Stimulated activated naive B cell treated with anti-CD40 and anti-IgM and Interleukin-4, amounts not matched to agents 10 μg/mL and 1 μg/mL and 100 μg/mL, for 72 hours (primary cell): ENCODE data around the gene ALK.
A peak's percentile ranks its signal among the peaks of the same experiment; 100 is the strongest.

Experiments used
- ATAC-seq, 2 donors: fragments of 150-1000 bp; cut with Tn5 transposase; replicated peaks; 2 replicates each; pipeline ENCODE4 v1.10.0; 2021; ENCODE audit warnings: moderate library complexity in 1 of 2
- DNase-seq: peaks from one replicate; pipeline ENCODE4 v3.0.0; 2021
- H3K27ac Mint-ChIP-seq: one replicate; pipeline ENCODE4 v1.8.0; 2022; ENCODE audit warnings: mild to moderate bottlenecking, mixed read lengths
- H3K27me3 Mint-ChIP-seq, 2 donors: one replicate each; pipeline ENCODE4 v1.8.0; 2022; ENCODE audit warnings: mixed read lengths in 2 of 2
- H3K36me3 Mint-ChIP-seq, 2 donors: one replicate each; pipeline ENCODE4 v1.8.0; 2022; ENCODE audit warnings: mixed read lengths in 2 of 2, mild to moderate bottlenecking in 1 of 2
- H3K4me1 Mint-ChIP-seq, 2 donors: one replicate each; pipeline ENCODE4 v1.8.0; 2022; ENCODE audit warnings: mixed read lengths in 2 of 2, mild to moderate bottlenecking in 1 of 2
- H3K4me3 Mint-ChIP-seq, 2 donors: one replicate each; pipeline ENCODE4 v1.8.0; 2022; ENCODE audit warnings: mild to moderate bottlenecking in 2 of 2, mixed read lengths in 2 of 2, moderate library complexity in 1 of 2
- H3K9me3 Mint-ChIP-seq, 2 donors: one replicate each; pipeline ENCODE4 v1.8.0; 2022; ENCODE audit warnings: mixed read lengths in 2 of 2, mild to moderate bottlenecking in 1 of 2

Gene ALK

GRCh38 chr2:29660201-29660600 lies 261.2 kb downstream of the ALK start:
- Mint-ChIP-seq H3K9me3 (no peaks in the 10 kb centered on the region), H3K4me1 (no peaks in the 10 kb centered on the region), H3K27me3 (peaks cover 0 to 8% of the 10 kb centered on the region in 2 donors), H3K4me3 (no peak overlapping the region), H3K27ac (peak overlapping the region; percentile 15), H3K36me3 (no peaks in the 10 kb centered on the region)
- DNase-seq (no peak), ATAC-seq (no peak)

- Mint-ChIP-seq H3K4me3 (no peak overlapping the region), H3K9me3 (no peaks in the 10 kb centered on the region), H3K27me3 (peaks cover 0 to 11% of the 10 kb centered on the region in 2 donors), H3K36me3 (no peaks in the 10 kb centered on the region), H3K4me1 (no peaks in the 10 kb centered on the region), H3K27ac (no peak overlapping the region)
- DNase-seq (no peak), ATAC-seq (no peak)
Measured at GRCh38 chr2:29659178-29659577, 262.2 kb downstream of the ALK start.

GRCh38 chr2:29657674-29658073 lies 263.7 kb downstream of the ALK start:
- Mint-ChIP-seq H3K27me3 (peaks cover 5 to 11% of the 10 kb centered on the region in 2 donors), H3K9me3 (no peaks in the 10 kb centered on the region), H3K27ac (no peak overlapping the region), H3K4me3 (no peak overlapping the region), H3K4me1 (no peaks in the 10 kb centered on the region), H3K36me3 (no peaks in the 10 kb centered on the region)
- DNase-seq (no peak), ATAC-seq (no peak)

- Mint-ChIP-seq H3K4me1 (no peaks in the 10 kb centered on the region), H3K9me3 (no peaks in the 10 kb centered on the region), H3K4me3 (no peak overlapping the region), H3K36me3 (no peaks in the 10 kb centered on the region), H3K27me3 (peaks cover 5 to 11% of the 10 kb centered on the region in 2 donors), H3K27ac (no peak overlapping the region)
- DNase-seq, result no peak
- ATAC-seq, result no peak
Measured at GRCh38 chr2:29655391-29656086, 265.8 kb downstream of the ALK start.

GRCh38 chr2:29650631-29651097 lies 270.7 kb downstream of the ALK start:
- Mint-ChIP-seq H3K9me3 (peaks cover 18 to 22% of the 10 kb centered on the region in 2 donors), H3K36me3 (no peaks in the 10 kb centered on the region), H3K4me1 (no peaks in the 10 kb centered on the region), H3K27ac (no peak overlapping the region), H3K4me3 (no peak overlapping the region), H3K27me3 (peaks cover 5% of the 10 kb centered on the region in 2 donors)
- DNase-seq (no peak), ATAC-seq (no peak)

DNA sequence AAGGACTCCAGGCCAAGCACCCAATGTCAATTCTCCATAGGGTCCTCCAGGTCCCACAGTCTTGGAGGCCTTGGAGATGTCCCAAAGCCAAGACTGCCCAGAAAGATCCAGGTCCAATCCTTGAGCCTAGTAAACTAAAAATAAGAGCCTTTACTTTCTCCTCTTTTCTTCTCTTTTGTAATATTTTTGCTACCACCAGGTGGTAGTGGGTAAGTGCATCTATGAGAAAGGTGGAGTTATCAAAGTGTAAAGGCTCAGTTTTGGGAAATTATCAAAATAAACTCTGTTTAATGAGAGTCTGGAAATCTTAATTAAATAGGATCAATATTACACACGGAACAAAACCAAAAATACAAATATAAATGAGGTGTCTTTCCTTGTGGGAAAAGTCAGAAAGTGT lies 276.4 kb downstream of the ALK start:
- H3K4me3 Mint-ChIP-seq, result no peak overlapping the region
- H3K4me1 Mint-ChIP-seq, result no peaks in the 10 kb centered on the region
- ATAC-seq (no peak), DNase-seq (no peak)
- H3K27me3 Mint-ChIP-seq, result peaks cover 0 to 4% of the 10 kb centered on the region in 2 donors
- no peak overlapping the region for H3K27ac Mint-ChIP-seq
- no peaks in the 10 kb centered on the region for H3K36me3 Mint-ChIP-seq
- H3K9me3 Mint-ChIP-seq, result peaks cover 19 to 23% of the 10 kb centered on the region in 2 donors

DNA sequence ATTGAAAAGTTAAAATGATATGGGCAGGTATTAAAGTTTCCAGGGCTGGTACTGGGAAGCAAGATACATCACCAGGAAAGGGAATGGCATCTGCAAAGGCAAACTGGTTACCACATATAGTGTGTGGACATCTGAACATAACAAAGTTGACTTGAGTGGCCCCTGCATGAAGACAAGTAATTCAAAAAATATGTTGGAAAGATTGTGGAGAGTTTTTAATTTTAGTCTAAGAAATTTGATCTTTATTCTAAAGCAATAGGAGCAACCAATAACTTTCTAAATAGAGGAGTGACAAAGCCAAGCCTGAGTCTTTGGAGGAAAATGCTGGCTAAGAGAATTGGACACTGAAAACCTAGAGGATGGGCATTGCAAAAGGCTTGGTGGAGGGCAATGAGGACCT lies 278.2 kb downstream of the ALK start:
- peaks cover 0 to 4% of the 10 kb centered on the region in 2 donors for H3K27me3 Mint-ChIP-seq
- ATAC-seq (no peak), DNase-seq (no peak)
- no peak overlapping the region for H3K4me3 Mint-ChIP-seq
- H3K36me3 Mint-ChIP-seq, result no peaks in the 10 kb centered on the region
- H3K9me3 Mint-ChIP-seq, result peaks cover 8 to 10% of the 10 kb centered on the region in 2 donors
- no peaks in the 10 kb centered on the region for H3K4me1 Mint-ChIP-seq
- no peak overlapping the region for H3K27ac Mint-ChIP-seq

DNA sequence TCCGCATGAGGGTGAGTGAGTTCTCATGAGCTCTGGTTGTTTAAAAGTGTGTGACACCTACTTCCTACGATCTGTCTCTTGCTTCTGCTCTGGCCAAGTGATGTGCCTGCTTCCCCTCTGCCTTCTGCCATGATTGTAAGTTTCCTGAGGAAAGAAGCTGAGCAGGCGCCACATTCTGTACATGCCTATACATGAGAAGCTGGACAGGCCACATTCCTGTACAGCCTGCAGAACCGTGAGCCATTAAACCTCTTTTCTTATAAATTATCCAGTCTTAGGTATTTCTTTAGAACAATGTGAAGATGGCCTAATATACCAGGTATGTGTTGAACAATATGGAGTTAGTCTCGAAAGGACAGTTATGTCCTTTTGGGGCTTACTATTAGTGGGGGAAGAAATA lies 281.0 kb downstream of the ALK start:
- H3K9me3 Mint-ChIP-seq, result no peaks in the 10 kb centered on the region
- no peak overlapping the region for H3K4me3 Mint-ChIP-seq
- H3K4me1 Mint-ChIP-seq, result no peaks in the 10 kb centered on the region
- H3K27ac Mint-ChIP-seq, result no peak overlapping the region
- no peaks in the 10 kb centered on the region for H3K36me3 Mint-ChIP-seq
- DNase-seq, result no peak
- peaks cover 7 to 10% of the 10 kb centered on the region in 2 donors for H3K27me3 Mint-ChIP-seq
- no peak for ATAC-seq

DNA sequence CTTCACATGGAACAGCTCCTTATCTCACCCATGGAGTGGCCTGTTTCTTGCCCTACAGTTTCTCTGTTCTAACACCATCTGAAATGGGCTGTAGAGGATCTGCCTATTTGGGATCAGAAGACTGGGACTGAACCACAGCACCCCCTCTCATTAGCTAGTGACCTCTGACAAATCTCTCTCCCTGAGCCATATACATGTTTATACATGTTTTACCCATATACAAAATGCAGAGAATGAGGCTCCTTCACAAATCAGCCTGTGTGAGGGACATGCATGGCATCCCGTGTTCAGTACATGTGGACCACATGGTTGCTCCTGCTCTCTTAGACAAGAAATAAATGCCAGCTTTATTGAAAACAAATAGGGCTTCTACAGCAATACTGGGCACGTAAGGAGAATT lies 282.7 kb downstream of the ALK start:
- H3K4me3 Mint-ChIP-seq, result no peak overlapping the region
- peaks cover 10% of the 10 kb centered on the region in 2 donors for H3K27me3 Mint-ChIP-seq
- no peaks in the 10 kb centered on the region for H3K9me3 Mint-ChIP-seq
- no peak for DNase-seq
- no peaks in the 10 kb centered on the region for H3K36me3 Mint-ChIP-seq
- H3K4me1 Mint-ChIP-seq, result no peaks in the 10 kb centered on the region
- no peak for ATAC-seq
- H3K27ac Mint-ChIP-seq, result no peak overlapping the region

- Mint-ChIP-seq H3K36me3 (no peaks in the 10 kb centered on the region), H3K27me3 (peaks cover 10 to 11% of the 10 kb centered on the region in 2 donors), H3K9me3 (no peaks in the 10 kb centered on the region), H3K4me3 (no peak overlapping the region), H3K27ac (no peak overlapping the region), H3K4me1 (no peaks in the 10 kb centered on the region)
- DNase-seq (no peak), ATAC-seq (no peak)
Measured at GRCh38 chr2:29634916-29635315, 286.5 kb downstream of the ALK start.

GRCh38 chr2:29632018-29632417 lies 289.4 kb downstream of the ALK start:
- DNase-seq, result no peak
- no peaks in the 10 kb centered on the region for H3K36me3 Mint-ChIP-seq
- no peak overlapping the region for H3K27ac Mint-ChIP-seq
- H3K9me3 Mint-ChIP-seq, result no peaks in the 10 kb centered on the region
- H3K4me1 Mint-ChIP-seq, result no peaks in the 10 kb centered on the region
- ATAC-seq, result no peak
- H3K27me3 Mint-ChIP-seq, result peaks cover 11 to 15% of the 10 kb centered on the region in 2 donors
- no peak overlapping the region for H3K4me3 Mint-ChIP-seq

GRCh38 chr2:29629495-29629894 lies 291.9 kb downstream of the ALK start:
- Mint-ChIP-seq H3K27ac (no peak overlapping the region), H3K36me3 (no peaks in the 10 kb centered on the region), H3K27me3 (peaks cover 7 to 8% of the 10 kb centered on the region in 2 donors), H3K4me1 (no peaks in the 10 kb centered on the region), H3K4me3 (no peak overlapping the region), H3K9me3 (peaks cover 0 to 1% of the 10 kb centered on the region in 2 donors)
- no peak for ATAC-seq
- no peak for DNase-seq

DNA sequence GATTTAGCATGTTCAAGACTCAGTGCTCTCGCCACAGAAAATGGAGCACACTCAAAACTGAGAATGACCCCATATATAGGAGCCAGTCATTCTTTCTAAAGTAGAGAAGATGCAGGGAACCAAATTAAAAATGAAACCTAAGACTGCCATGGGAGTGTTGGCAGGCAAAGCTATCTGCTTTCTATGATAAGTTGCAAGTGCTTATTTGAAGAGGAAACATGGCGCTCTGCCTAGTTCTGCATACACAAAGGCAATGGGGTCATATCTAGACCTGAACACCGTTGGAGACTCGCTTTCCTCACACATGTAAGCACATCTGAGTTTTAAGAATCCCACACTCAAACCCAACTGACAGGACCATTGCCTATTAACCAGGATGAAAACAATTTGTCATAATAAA lies 292.5 kb downstream of the ALK start:
- H3K36me3 Mint-ChIP-seq, result no peaks in the 10 kb centered on the region
- DNase-seq (no peak), ATAC-seq (no peak)
- H3K9me3 Mint-ChIP-seq, result peaks cover 0 to 1% of the 10 kb centered on the region in 2 donors
- peaks cover 8 to 13% of the 10 kb centered on the region in 2 donors for H3K27me3 Mint-ChIP-seq
- no peak overlapping the region for H3K4me3 Mint-ChIP-seq
- H3K27ac Mint-ChIP-seq, result no peak overlapping the region
- no peaks in the 10 kb centered on the region for H3K4me1 Mint-ChIP-seq

DNA sequence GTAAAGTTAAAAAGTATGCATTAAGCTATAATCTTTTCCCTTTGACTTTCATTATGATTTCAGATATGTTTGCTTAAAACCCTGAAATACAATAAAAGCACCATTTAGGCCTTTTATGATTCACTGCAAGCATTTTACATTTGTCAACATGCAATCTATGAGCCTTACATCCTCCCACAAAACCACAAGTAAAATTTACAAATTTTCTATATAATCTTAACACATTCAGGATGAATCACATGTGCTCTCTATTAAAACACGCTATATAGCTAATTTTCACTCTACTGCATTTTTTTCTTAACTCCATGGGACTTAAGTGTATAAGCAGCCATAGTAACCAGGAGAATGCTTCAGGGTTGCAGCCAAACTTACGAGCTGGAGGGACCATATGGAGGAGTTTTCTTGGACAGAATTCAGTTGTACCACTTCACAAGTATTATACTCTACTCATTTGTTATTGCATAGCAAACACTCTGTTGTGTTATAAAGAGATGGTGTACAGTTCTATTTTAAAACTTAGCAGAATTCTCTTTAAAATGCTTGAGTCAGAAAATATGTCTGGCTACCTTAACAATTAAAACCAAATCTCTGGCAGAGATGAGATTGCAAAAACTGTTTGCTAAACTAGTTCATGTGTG lies 293.2 kb downstream of the ALK start:
- Mint-ChIP-seq H3K27me3 (peaks cover 8 to 13% of the 10 kb centered on the region in 2 donors), H3K4me1 (no peaks in the 10 kb centered on the region), H3K4me3 (no peak overlapping the region), H3K9me3 (peaks cover 0 to 1% of the 10 kb centered on the region in 2 donors), H3K27ac (no peak overlapping the region), H3K36me3 (no peaks in the 10 kb centered on the region)
- ATAC-seq, result no peak
- DNase-seq, result no peak

GRCh38 chr2:29627279-29627711 lies 294.1 kb downstream of the ALK start:
- Mint-ChIP-seq H3K27me3 (peaks cover 8 to 13% of the 10 kb centered on the region in 2 donors), H3K4me3 (no peak overlapping the region), H3K27ac (no peak overlapping the region), H3K4me1 (no peaks in the 10 kb centered on the region), H3K36me3 (no peaks in the 10 kb centered on the region), H3K9me3 (peaks cover 1 to 4% of the 10 kb centered on the region in 2 donors)
- ATAC-seq (no peak), DNase-seq (no peak)
